AG09309 (cell line): ENCODE data around the gene AK4.

Experiments used
- DNase-seq: peaks from one replicate; pipeline ENCODE4 v3.0.0-alpha.2; 2010; ENCODE audit warnings: low read depth
- H3K4me3 ChIP-seq: 2 replicates; pipeline ENCODE4 v1.5.1; 2011; ENCODE audit warnings: mild to moderate bottlenecking, low read depth, low read length, moderate library complexity; ENCODE audit not compliant: control insufficient read depth
- TF ChIP-seq, protein P1 (sequence below): IDR thresholded peaks from 2 replicates; pipeline ENCODE4 v1.5.1; 2011; ENCODE audit warnings: mild to moderate bottlenecking, low read depth, low read length, inconsistent platforms; ENCODE audit not compliant: insufficient read depth, control insufficient read depth; ENCODE audit errors: missing control alignments

Gene AK4

DNA sequence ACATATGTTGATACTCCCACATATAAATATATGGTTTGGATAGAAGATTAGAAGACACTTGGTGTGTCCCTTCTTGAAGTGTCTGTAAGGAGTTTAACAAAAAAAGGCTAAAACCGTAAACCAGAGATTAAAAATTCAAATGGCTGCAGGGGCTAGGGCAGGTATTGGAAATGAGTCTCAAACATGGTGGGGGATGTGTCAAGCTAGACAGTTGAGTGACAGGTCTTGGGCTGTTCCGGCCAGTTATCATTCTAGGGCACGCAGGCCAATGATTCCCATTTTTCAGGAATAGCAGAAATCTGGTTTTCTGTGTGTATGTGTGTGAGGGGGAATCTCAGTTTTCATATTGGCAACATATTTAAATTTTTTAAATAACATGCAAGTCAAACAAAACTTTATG lies 77.2 kb downstream of the AK4 start:
- TF ChIP-seq, protein P1, sequence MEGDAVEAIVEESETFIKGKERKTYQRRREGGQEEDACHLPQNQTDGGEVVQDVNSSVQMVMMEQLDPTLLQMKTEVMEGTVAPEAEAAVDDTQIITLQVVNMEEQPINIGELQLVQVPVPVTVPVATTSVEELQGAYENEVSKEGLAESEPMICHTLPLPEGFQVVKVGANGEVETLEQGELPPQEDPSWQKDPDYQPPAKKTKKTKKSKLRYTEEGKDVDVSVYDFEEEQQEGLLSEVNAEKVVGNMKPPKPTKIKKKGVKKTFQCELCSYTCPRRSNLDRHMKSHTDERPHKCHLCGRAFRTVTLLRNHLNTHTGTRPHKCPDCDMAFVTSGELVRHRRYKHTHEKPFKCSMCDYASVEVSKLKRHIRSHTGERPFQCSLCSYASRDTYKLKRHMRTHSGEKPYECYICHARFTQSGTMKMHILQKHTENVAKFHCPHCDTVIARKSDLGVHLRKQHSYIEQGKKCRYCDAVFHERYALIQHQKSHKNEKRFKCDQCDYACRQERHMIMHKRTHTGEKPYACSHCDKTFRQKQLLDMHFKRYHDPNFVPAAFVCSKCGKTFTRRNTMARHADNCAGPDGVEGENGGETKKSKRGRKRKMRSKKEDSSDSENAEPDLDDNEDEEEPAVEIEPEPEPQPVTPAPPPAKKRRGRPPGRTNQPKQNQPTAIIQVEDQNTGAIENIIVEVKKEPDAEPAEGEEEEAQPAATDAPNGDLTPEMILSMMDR: no peak
- no peak for DNase-seq
- no peak overlapping the region for H3K4me3 ChIP-seq

DNA sequence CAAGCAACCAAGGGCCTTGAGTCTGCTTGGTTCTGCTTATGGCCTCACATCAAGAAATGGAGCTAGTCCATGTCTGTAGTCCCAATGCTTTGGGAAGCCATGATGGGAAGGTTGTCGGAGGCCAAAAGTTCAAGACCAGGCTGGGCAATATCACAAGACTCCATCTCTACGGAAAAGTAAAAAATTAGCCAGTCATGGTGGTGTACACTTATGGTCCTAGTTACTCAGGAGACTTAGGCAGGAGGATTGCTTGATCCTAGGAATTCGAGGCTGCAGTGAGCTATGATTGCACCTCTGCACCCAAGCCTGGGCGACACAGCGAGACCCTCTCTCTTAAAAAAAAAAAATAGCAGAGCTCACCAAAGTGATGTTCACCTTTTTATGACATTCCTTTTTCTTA lies 81.2 kb downstream of the AK4 start:
- DNase-seq: no peak
- TF ChIP-seq, protein P1: no peak
- H3K4me3 ChIP-seq: no peak overlapping the region

DNA sequence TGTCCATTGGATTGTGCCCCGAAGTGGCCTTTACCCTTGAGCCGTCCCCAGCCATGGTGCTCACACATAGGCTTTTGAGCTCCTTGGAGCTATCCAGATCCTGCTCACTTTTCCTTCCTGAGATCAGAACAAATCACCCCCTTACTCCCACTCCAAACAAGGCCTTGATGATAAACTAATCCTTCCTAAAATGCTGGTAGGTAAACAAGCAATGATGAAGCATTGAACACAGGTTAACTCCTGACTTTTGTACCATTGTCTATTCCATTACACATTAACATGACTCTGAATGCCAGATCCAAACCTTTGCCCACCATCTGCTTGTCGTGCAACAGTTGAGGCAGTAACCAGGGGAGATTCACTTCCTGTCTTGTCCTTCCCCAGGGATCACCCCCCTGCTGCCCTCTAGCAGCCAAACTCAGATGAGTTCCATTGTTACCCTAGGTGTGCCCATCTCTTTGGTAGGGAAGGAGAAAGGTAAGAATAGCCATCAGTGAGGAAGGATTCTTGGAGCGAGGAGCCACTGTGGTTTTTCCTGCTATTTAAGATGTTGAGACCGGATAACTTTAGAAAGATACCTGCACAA lies 81.8 kb downstream of the AK4 start:
- TF ChIP-seq, protein P1: no peak
- no peak for DNase-seq

DNA sequence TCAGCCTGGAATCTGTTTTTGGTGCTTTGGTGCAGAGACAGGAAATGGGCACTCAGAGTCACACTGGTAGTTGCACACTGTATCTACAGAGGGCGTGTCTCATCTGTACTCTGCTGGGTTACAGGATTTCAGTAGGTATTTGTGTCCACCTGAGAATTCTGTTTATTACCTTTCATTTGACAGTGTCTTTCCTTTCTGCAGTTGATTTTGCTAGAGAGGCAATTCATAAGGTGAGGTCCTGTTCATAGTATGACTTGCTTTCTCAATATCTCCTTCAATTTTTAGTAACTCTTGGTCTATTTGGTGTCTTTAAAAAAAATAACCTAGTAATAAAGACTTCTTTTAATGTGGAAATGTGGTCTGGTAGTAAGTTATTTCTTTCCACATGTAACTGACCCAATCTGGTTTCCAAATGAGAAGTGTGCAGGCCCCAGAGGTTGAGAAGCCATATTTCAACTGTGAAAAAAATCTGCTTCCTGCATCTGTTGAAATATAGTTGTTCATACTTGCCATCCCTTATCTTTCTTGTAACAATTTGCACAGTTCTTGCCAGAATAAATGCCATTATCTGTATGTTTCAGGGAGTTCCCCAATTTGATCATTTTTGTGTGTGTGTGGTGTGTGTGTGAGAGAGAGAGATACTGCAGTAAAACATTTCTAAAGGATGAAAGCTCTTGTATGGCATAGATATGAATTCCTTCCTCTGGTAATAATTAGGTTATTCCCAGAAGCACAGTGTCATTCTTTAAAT lies 82.9 kb downstream of the AK4 start:
- TF ChIP-seq, protein P1: no peak
- no peak for DNase-seq
- H3K4me3 ChIP-seq: no peak overlapping the region

More for the DNA sequence above, 81.8 kb downstream of the AK4 start:
- H3K4me3 ChIP-seq: no peak overlapping the region

DNA sequence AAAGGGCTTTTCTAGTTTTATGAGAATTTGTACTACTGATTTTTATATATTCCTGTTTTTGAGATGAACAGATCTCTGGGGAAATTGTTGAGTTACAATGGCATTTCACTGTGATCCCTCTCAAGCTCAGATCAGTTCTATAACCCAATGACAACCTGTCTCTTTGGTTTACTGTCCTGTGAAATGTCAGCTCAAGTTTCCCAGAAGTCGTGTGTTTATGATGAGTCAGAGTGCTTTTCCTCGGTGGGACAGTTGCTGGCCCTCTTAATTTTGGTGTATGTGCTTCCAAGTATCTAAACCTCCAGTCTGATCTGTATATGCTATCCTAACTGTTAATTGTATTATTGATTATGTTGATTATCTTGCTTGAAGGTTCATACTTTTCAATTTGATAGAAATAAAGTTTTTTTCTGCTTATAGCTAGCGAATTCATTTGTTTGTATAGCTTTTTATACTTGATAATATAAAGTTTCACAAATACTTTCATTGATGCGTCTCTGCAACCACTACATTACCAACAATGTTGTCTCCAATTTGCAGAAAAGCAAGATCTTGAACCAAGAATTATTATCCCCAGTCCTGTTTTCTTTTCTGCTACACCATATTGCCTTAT lies 83.8 kb downstream of the AK4 start:
- no peak overlapping the region for H3K4me3 ChIP-seq
- TF ChIP-seq, protein P1: no peak
- no peak for DNase-seq

DNA sequence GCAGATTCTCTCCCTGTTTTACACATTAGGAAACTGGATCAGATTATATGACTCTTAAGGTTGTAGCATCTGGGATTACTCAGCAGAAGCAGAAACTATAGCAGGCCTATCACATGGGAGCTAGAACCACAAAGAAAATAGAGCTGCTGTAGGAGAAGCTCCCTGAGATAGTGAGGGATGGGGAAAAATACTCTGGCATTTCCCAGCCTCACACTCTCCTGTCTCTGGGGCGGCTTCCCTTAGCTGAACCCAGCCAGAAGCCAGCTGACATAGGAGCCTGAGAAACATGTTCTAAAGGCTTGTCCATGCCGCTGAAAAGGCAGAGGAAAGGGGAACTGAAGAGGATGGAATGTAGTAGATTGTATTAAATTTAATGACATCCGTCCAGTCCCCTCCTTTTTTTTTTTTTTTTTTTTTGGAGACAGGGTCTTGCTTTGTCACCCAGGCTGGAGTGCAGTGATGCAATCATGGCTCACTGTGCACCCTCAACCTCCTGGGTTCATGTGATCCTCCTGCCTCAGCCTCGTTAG lies 84.5 kb downstream of the AK4 start:
- TF ChIP-seq, protein P1: no peak
- no peak for DNase-seq
- no peak overlapping the region for H3K4me3 ChIP-seq
